HepG2 (cell line): ENCODE measurements around the gene ARHGAP23. TPM values are rescaled to one million over a fixed set of nuclear protein-coding genes. Genes with fewer than 3 reads are reported as not detected.

Source experiments
- DNMT3B ChIP-seq: conservative IDR thresholded peaks from 2 replicates; pipeline ENCODE4 v1.6.1; 2016; ENCODE audit warnings: missing biosample characterization, control low read depth
- ETS1 ChIP-seq: sonication (generic); formaldehyde crosslinking; IDR thresholded peaks from 2 replicates; pipeline ENCODE4 v1.4.0; 2020; ENCODE audit warnings: missing genetic modification reagents
- HNRNPH1 ChIP-seq: fragments of 200-400 bp; formaldehyde crosslinking; optimal IDR thresholded peaks from 2 replicates; pipeline ENCODE3; 2017; ENCODE audit warnings: mild to moderate bottlenecking, low read depth, low read length
- HOXA5 ChIP-seq: sonication (generic); formaldehyde crosslinking; IDR thresholded peaks from 2 replicates; pipeline ENCODE4 v1.4.0; 2020; ENCODE audit warnings: missing genetic modification reagents
- MEIS1 ChIP-seq: sonication (generic); formaldehyde crosslinking; IDR thresholded peaks from 2 replicates; pipeline ENCODE4 v1.9.0; 2021; ENCODE audit warnings: mild to moderate bottlenecking, missing genetic modification reagents, moderate library complexity, borderline replicate concordance
- MTA3 ChIP-seq: sonication (generic); formaldehyde crosslinking; IDR thresholded peaks from 2 replicates; pipeline ENCODE4 v1.4.0; 2020; ENCODE audit warnings: missing genetic modification reagents
- PAWR ChIP-seq: sonication (generic); formaldehyde crosslinking; IDR thresholded peaks from 2 replicates; pipeline ENCODE4 v1.4.0; 2020; ENCODE audit warnings: missing genetic modification reagents, mild to moderate bottlenecking, borderline replicate concordance
- POGZ ChIP-seq: sonication (generic); formaldehyde crosslinking; IDR thresholded peaks from 2 replicates; pipeline ENCODE4 v1.4.0; 2020; ENCODE audit warnings: mild to moderate bottlenecking, missing genetic modification reagents
- SOX5 ChIP-seq: IDR thresholded peaks from 2 replicates; pipeline ENCODE4 v1.6.1; 2016; ENCODE audit warnings: borderline replicate concordance
- SUZ12 ChIP-seq: fragments of 150-350 bp; IDR thresholded peaks from 2 replicates; pipeline ENCODE4 v1.6.1; 2014; ENCODE audit warnings: low read depth, low read length
- ZNF234 ChIP-seq: sonication (generic); formaldehyde crosslinking; conservative IDR thresholded peaks from 2 replicates; pipeline ENCODE4 v1.5.1; 2020; ENCODE audit warnings: mild to moderate bottlenecking, missing genetic modification reagents
- ZNF713 ChIP-seq: sonication (generic); formaldehyde crosslinking; IDR thresholded peaks from 2 replicates; pipeline ENCODE4 v1.4.0; 2020; ENCODE audit warnings: mild to moderate bottlenecking, missing genetic modification reagents
- ZNF768 ChIP-seq: sonication (generic); formaldehyde crosslinking; IDR thresholded peaks from 2 replicates; pipeline ENCODE4 v1.4.0; 2020; ENCODE audit warnings: missing genetic modification reagents
- polyA plus RNA-seq, 8 experiments: library from polyadenylated mRNA; depleted of rRNA in 3 of 8; stranded (reverse) in 7 of 8; unstranded in 1 of 8; fragments of >200 nt; fragmentation: Illumina TruSeq in 4 of 8; extraction: Trizol in 4 of 8; gene quantifications; 2 replicates each; pipeline versions ENCODE4 v1.2.1 to v1.2.3, GENCODE V29; 2011 to 2016; ENCODE audit warnings: low read depth in 4 of 8, missing spikeins in 1 of 8, mixed read lengths in 1 of 8; ENCODE audit not compliant: insufficient read depth in 1 of 8
- total RNA-seq, 5 experiments: library from RNA; depleted of rRNA; stranded (reverse); fragments of >200 nt; fragmentation: Illumina TruSeq; extraction: Trizol; gene quantifications; 2 replicates each; pipeline ENCODE4 v1.2.3, GENCODE V29; 2016; ENCODE audit warnings: low read depth in 1 of 5
- TF ChIP-seq, protein P1 (sequence below): sonication (generic); formaldehyde crosslinking; IDR thresholded peaks from 2 replicates; pipeline ENCODE4 v1.4.0; 2020; ENCODE audit warnings: mild to moderate bottlenecking, missing genetic modification reagents
- TF ChIP-seq, protein P2 (sequence below): IDR thresholded peaks from 2 replicates; pipeline ENCODE4 v1.6.1; 2018; ENCODE audit warnings: missing genetic modification reagents, mild to moderate bottlenecking, missing compliant biosample characterization
- TF ChIP-seq, protein P3 (sequence below): sonication (generic); formaldehyde crosslinking; IDR thresholded peaks from 2 replicates; pipeline ENCODE4 v1.8.0; 2022; ENCODE audit warnings: low read depth, missing genetic modification reagents
- TF ChIP-seq, protein P4 (sequence below): sonication (generic); formaldehyde crosslinking; IDR thresholded peaks from 2 replicates; pipeline ENCODE4 v1.4.0; 2020; ENCODE audit warnings: missing genetic modification reagents, mild to moderate bottlenecking, borderline replicate concordance

ARHGAP23 gene
- total and polyA plus RNA-seq, 2 of the 13 experiments (the other 11 are each of a cell fraction or from before 2014, with no cell fraction given) = 0.03 TPM; not detected in 1

- TF ChIP-seq, protein P1, sequence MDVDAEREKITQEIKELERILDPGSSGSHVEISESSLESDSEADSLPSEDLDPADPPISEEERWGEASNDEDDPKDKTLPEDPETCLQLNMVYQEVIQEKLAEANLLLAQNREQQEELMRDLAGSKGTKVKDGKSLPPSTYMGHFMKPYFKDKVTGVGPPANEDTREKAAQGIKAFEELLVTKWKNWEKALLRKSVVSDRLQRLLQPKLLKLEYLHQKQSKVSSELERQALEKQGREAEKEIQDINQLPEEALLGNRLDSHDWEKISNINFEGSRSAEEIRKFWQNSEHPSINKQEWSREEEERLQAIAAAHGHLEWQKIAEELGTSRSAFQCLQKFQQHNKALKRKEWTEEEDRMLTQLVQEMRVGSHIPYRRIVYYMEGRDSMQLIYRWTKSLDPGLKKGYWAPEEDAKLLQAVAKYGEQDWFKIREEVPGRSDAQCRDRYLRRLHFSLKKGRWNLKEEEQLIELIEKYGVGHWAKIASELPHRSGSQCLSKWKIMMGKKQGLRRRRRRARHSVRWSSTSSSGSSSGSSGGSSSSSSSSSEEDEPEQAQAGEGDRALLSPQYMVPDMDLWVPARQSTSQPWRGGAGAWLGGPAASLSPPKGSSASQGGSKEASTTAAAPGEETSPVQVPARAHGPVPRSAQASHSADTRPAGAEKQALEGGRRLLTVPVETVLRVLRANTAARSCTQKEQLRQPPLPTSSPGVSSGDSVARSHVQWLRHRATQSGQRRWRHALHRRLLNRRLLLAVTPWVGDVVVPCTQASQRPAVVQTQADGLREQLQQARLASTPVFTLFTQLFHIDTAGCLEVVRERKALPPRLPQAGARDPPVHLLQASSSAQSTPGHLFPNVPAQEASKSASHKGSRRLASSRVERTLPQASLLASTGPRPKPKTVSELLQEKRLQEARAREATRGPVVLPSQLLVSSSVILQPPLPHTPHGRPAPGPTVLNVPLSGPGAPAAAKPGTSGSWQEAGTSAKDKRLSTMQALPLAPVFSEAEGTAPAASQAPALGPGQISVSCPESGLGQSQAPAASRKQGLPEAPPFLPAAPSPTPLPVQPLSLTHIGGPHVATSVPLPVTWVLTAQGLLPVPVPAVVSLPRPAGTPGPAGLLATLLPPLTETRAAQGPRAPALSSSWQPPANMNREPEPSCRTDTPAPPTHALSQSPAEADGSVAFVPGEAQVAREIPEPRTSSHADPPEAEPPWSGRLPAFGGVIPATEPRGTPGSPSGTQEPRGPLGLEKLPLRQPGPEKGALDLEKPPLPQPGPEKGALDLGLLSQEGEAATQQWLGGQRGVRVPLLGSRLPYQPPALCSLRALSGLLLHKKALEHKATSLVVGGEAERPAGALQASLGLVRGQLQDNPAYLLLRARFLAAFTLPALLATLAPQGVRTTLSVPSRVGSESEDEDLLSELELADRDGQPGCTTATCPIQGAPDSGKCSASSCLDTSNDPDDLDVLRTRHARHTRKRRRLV (CRISPR knock-in tag) = no peak
- TF ChIP-seq DNMT3B (no peak), MTA3 (no peak), ZNF234 (CRISPR knock-in tag) (no peak), PAWR (no peak), HNRNPH1 (no peak), POGZ (CRISPR knock-in tag) (no peak), ZNF768 (CRISPR knock-in tag) (no peak), MEIS1 (CRISPR knock-in tag) (no peak), ETS1 (CRISPR knock-in tag) (no peak), ZNF713 (CRISPR knock-in tag) (no peak), HOXA5 (CRISPR knock-in tag) (no peak), SOX5 (CRISPR knock-in tag) (no peak), SUZ12 (0 out of 2 replicates have a peak, but pooled peaks have one; percentile 9)
- TF ChIP-seq, protein P2, sequence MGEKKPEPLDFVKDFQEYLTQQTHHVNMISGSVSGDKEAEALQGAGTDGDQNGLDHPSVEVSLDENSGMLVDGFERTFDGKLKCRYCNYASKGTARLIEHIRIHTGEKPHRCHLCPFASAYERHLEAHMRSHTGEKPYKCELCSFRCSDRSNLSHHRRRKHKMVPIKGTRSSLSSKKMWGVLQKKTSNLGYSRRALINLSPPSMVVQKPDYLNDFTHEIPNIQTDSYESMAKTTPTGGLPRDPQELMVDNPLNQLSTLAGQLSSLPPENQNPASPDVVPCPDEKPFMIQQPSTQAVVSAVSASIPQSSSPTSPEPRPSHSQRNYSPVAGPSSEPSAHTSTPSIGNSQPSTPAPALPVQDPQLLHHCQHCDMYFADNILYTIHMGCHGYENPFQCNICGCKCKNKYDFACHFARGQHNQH (CRISPR knock-in tag) = peak; percentile 31; the same call in 1 of the 2 replicates
- TF ChIP-seq, protein P3, sequence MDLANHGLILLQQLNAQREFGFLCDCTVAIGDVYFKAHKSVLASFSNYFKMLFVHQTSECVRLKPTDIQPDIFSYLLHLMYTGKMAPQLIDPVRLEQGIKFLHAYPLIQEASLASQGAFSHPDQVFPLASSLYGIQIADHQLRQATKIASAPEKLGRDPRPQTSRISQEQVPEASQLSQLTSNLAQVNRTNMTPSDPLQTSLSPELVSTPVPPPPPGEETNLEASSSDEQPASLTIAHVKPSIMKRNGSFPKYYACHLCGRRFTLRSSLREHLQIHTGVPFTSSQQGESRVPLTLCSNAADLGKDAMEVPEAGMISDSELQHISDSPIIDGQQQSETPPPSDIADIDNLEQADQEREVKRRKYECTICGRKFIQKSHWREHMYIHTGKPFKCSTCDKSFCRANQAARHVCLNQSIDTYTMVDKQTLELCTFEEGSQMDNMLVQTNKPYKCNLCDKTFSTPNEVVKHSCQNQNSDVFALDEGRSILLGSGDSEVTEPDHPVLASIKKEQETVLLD (CRISPR knock-in tag) = no peak
- TF ChIP-seq, protein P4, sequence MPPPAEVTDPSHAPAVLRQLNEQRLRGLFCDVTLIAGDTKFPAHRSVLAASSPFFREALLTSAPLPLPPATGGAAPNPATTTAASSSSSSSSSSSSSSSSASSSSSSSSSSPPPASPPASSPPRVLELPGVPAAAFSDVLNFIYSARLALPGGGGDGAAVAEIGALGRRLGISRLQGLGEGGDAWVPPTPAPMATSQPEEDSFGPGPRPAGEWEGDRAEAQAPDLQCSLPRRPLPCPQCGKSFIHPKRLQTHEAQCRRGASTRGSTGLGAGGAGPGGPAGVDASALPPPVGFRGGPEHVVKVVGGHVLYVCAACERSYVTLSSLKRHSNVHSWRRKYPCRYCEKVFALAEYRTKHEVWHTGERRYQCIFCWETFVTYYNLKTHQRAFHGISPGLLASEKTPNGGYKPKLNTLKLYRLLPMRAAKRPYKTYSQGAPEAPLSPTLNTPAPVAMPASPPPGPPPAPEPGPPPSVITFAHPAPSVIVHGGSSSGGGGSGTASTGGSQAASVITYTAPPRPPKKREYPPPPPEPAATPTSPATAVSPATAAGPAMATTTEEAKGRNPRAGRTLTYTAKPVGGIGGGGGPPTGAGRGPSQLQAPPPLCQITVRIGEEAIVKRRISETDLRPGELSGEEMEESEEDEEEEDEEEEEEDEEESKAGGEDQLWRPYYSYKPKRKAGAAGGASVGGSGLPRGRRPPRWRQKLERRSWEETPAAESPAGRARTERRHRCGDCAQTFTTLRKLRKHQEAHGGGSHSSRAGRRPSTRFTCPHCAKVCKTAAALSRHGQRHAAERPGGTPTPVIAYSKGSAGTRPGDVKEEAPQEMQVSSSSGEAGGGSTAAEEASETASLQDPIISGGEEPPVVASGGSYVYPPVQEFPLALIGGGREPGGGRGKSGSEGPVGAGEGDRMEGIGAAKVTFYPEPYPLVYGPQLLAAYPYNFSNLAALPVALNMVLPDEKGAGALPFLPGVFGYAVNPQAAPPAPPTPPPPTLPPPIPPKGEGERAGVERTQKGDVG = no peak
These were observed 80.9 kb downstream of the ARHGAP23 start (continued) for GRCh38 chr17:38508954-38509771.
